ENCODE results near the gene MRPL3.

MRPL3 gene

GRCh38 chr3:131432441-131432840, 70.3 kb downstream of the MRPL3 start:
- Histone ChIP-seq H3K4me3 (ENCODE audit: low read length) (no peak overlapping the region), H3K36me3 (ENCODE audit: insufficient read depth, low read length) (no peaks in the 10 kb centered on the region), H3K4me1 (ENCODE audit: insufficient read depth, low read length) (no peaks in the 10 kb centered on the region), H3K27me3 (ENCODE audit: insufficient read depth, low read length) (no peaks in the 10 kb centered on the region), H2AFZ (ENCODE audit: low read depth, low read length) (no peak overlapping the region), H3K9me3 (ENCODE audit: low read length) (no peaks in the 10 kb centered on the region)

GRCh38 chr3:131431754-131432153, 71.0 kb downstream of the MRPL3 start:
- no peak overlapping the region for H2AFZ ChIP-seq (ENCODE audit: low read depth, low read length)
- no peaks in the 10 kb centered on the region for H3K36me3 ChIP-seq (ENCODE audit: insufficient read depth, low read length)
- no peaks in the 10 kb centered on the region for H3K27me3 ChIP-seq (ENCODE audit: insufficient read depth, low read length)
- no peaks in the 10 kb centered on the region for H3K9me3 ChIP-seq (ENCODE audit: low read length)
- no peaks in the 10 kb centered on the region for H3K4me1 ChIP-seq (ENCODE audit: insufficient read depth, low read length)
- H3K4me3 ChIP-seq (ENCODE audit: low read length), result no peak overlapping the region

- Histone ChIP-seq H3K27me3 (ENCODE audit: insufficient read depth, low read length) (no peaks in the 10 kb centered on the region), H2AFZ (ENCODE audit: low read depth, low read length) (no peak overlapping the region), H3K4me1 (ENCODE audit: insufficient read depth, low read length) (no peaks in the 10 kb centered on the region), H3K36me3 (ENCODE audit: insufficient read depth, low read length) (no peaks in the 10 kb centered on the region), H3K4me3 (ENCODE audit: low read length) (no peak overlapping the region), H3K9me3 (ENCODE audit: low read length) (no peaks in the 10 kb centered on the region)
These were observed 75.5 kb downstream of the MRPL3 start for GRCh38 chr3:131427226-131427625.

- Histone ChIP-seq H2AFZ (ENCODE audit: low read depth, low read length) (no peak overlapping the region), H3K36me3 (ENCODE audit: insufficient read depth, low read length) (no peaks in the 10 kb centered on the region), H3K27me3 (ENCODE audit: insufficient read depth, low read length) (no peaks in the 10 kb centered on the region)
These were observed 80.7 kb downstream of the MRPL3 start for GRCh38 chr3:131421957-131422498.

GRCh38 chr3:131421301-131421700, 81.5 kb downstream of the MRPL3 start:
- H3K27me3 ChIP-seq (ENCODE audit: insufficient read depth, low read length), result no peaks in the 10 kb centered on the region
- no peaks in the 10 kb centered on the region for H3K9me3 ChIP-seq (ENCODE audit: low read length)
- no peak overlapping the region for H2AFZ ChIP-seq (ENCODE audit: low read depth, low read length)
- H3K36me3 ChIP-seq (ENCODE audit: insufficient read depth, low read length), result no peaks in the 10 kb centered on the region
- H3K4me3 ChIP-seq (ENCODE audit: low read length), result no peak overlapping the region
- H3K4me1 ChIP-seq (ENCODE audit: insufficient read depth, low read length), result no peaks in the 10 kb centered on the region

More at GRCh38 chr3:131421957-131422498, 80.7 kb downstream of the MRPL3 start:
- Histone ChIP-seq H3K4me3 (ENCODE audit: low read length) (no peak overlapping the region), H3K9me3 (ENCODE audit: low read length) (no peaks in the 10 kb centered on the region), H3K4me1 (ENCODE audit: insufficient read depth, low read length) (no peaks in the 10 kb centered on the region)

- no peaks in the 10 kb centered on the region for H3K4me1 ChIP-seq (ENCODE audit: insufficient read depth, low read length)
- H3K4me3 ChIP-seq (ENCODE audit: low read length), result no peak overlapping the region
- H2AFZ ChIP-seq (ENCODE audit: low read depth, low read length), result no peak overlapping the region
- H3K9me3 ChIP-seq (ENCODE audit: low read length), result no peaks in the 10 kb centered on the region
- no peaks in the 10 kb centered on the region for H3K27me3 ChIP-seq (ENCODE audit: insufficient read depth, low read length)
- H3K36me3 ChIP-seq (ENCODE audit: insufficient read depth, low read length), result no peaks in the 10 kb centered on the region
These were observed 85.0 kb downstream of the MRPL3 start for GRCh38 chr3:131417751-131418150.
